Fibroblast of lung (primary cell): Measurements from ENCODE around the gene TTLL11. TPM values are rescaled to one million over a fixed set of nuclear protein-coding genes. Genes with fewer than 3 reads are reported as not detected.

Experiments
- DNase-seq, 2 donors: peaks; one replicate each; pipeline versions ENCODE4 v3.0.0 to v3.0.0-alpha.2; 2010; ENCODE audit warnings: low read depth in 2 of 2
- H2AFZ ChIP-seq: 2 replicates; pipeline ENCODE4 v1.5.1; 2012; ENCODE audit warnings: low read length, control low read depth, inconsistent platforms
- H3K27ac ChIP-seq: 2 replicates; pipeline ENCODE4 v1.5.1; 2011; ENCODE audit warnings: low read length, control low read depth; ENCODE audit not compliant: insufficient read depth
- H3K27me3 ChIP-seq: 2 replicates; pipeline ENCODE4 v1.5.1; 2011; ENCODE audit warnings: mild to moderate bottlenecking, low read length; ENCODE audit not compliant: control insufficient read depth, insufficient read depth
- H3K36me3 ChIP-seq: 2 replicates; pipeline ENCODE4 v1.5.1; 2011; ENCODE audit warnings: low read length; ENCODE audit not compliant: control insufficient read depth, insufficient read depth
- H3K4me1 ChIP-seq: 2 replicates; pipeline ENCODE4 v1.5.1; 2011; ENCODE audit warnings: low read length; ENCODE audit not compliant: control insufficient read depth, insufficient read depth; ENCODE audit errors: extremely low read depth
- H3K4me2 ChIP-seq: 2 replicates; pipeline ENCODE4 v1.5.1; 2011; ENCODE audit warnings: low read length, control low read depth; ENCODE audit not compliant: insufficient read depth; ENCODE audit errors: extremely low read depth
- H3K4me3 ChIP-seq, 4 experiments: fragments of 200-600 bp in 1 of 4; sonication (generic) in 1 of 4; replicated peaks in 1 of 4; 2 replicates each; pipeline ENCODE4 v1.5.1; 2011 to 2016; ENCODE audit warnings: low read length in 4 of 4, low read depth in 3 of 4, mild to moderate bottlenecking in 3 of 4, control low read depth in 2 of 4, inconsistent platforms in 1 of 4, mixed read lengths in 1 of 4; ENCODE audit not compliant: insufficient read depth in 1 of 4; ENCODE audit errors: control extremely low read depth in 1 of 4
- H3K79me2 ChIP-seq: 2 replicates; pipeline ENCODE4 v1.5.1; 2012; ENCODE audit warnings: mild to moderate bottlenecking, low read length, inconsistent platforms; ENCODE audit not compliant: control insufficient read depth, insufficient read depth
- H3K9ac ChIP-seq: 2 replicates; pipeline ENCODE4 v1.5.1; 2011; ENCODE audit warnings: mild to moderate bottlenecking, low read length, control low read depth; ENCODE audit not compliant: insufficient read depth
- H3K9me3 ChIP-seq: 2 replicates; pipeline ENCODE4 v1.5.1; 2012; ENCODE audit warnings: low read depth, low read length; ENCODE audit not compliant: control insufficient read depth, insufficient read depth
- H4K20me1 ChIP-seq: 2 replicates; pipeline ENCODE4 v1.5.1; 2011; ENCODE audit warnings: low read length; ENCODE audit not compliant: control insufficient read depth, insufficient read depth; ENCODE audit errors: extremely low read depth
- EZH2 ChIP-seq: IDR thresholded peaks from 2 replicates; pipeline ENCODE4 v1.5.1; 2012; ENCODE audit warnings: low read length, control low read depth, mild to moderate bottlenecking; ENCODE audit errors: missing control alignments
- polyA plus RNA-seq, 2 donors: library from polyadenylated mRNA; depleted of rRNA in 1 of 2; stranded (reverse) in 1 of 2; unstranded in 1 of 2; fragments of >200 nt; gene quantifications; 2 replicates each; pipeline ENCODE4 v1.2.1, GENCODE V29; 2011 to 2012; ENCODE audit warnings: missing spikeins in 1 of 2
- total RNA-seq: library from RNA; depleted of rRNA; stranded (reverse); fragments of >200 nt; gene quantifications from 2 replicates; pipeline ENCODE4 v1.2.1, GENCODE V29; 2014
- TF ChIP-seq, protein P1 (sequence below), 2 donors: IDR thresholded peaks in 1 of 2; conservative IDR thresholded peaks in 1 of 2; 1 replicate in 1 of 2; 2 replicates in 1 of 2; pipeline ENCODE4 v1.5.1; 2011 to 2012; ENCODE audit warnings: low read length in 2 of 2, control low read depth in 1 of 2, inconsistent platforms in 1 of 2, low read depth in 1 of 2, mild to moderate bottlenecking in 1 of 2

The TTLL11 gene
- total and polyA plus RNA-seq, 2 donors (not counting 1 experiment from before 2014, with no cell fraction given) = 3.9 to 4.8 TPM

DNA sequence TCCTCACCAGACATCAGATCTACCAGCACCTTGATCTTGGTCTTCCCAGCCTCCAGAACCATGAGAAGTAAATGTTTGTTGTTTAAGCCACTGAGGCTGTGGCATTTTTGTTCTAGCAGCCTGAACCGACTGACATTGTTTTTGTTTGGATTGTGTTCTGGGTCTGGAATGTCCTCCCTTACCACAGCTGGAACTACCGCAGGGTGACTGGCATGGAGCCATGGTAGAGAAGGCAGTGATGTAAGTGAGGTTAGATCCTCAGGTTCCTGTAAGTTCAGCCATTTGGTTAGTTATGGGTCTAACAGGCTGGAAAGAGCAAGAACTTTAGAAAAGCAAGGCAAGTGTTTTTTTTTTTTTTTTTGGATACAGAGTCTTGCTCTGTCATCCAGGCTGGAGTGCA lies 232.4 kb downstream of the TTLL11 start:
- no peak for TF ChIP-seq EZH2
- TF ChIP-seq, protein P1, sequence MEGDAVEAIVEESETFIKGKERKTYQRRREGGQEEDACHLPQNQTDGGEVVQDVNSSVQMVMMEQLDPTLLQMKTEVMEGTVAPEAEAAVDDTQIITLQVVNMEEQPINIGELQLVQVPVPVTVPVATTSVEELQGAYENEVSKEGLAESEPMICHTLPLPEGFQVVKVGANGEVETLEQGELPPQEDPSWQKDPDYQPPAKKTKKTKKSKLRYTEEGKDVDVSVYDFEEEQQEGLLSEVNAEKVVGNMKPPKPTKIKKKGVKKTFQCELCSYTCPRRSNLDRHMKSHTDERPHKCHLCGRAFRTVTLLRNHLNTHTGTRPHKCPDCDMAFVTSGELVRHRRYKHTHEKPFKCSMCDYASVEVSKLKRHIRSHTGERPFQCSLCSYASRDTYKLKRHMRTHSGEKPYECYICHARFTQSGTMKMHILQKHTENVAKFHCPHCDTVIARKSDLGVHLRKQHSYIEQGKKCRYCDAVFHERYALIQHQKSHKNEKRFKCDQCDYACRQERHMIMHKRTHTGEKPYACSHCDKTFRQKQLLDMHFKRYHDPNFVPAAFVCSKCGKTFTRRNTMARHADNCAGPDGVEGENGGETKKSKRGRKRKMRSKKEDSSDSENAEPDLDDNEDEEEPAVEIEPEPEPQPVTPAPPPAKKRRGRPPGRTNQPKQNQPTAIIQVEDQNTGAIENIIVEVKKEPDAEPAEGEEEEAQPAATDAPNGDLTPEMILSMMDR (conservative IDR thresholded peaks at IDR 0.05 in 1 of 2, IDR thresholded peaks at IDR 0.05 in 1 of 2; ENCODE audit: low read depth in 1 of 2, low read length in 2 of 2) = no peak
- H3K9me3 ChIP-seq = no peaks in the 10 kb centered on the region

GRCh38 chr9:121860213-121860612 lies 232.9 kb downstream of the TTLL11 start:
- H3K79me2 ChIP-seq = no peaks in the 10 kb centered on the region
- H3K27ac ChIP-seq = no peak overlapping the region

More for the DNA sequence above, 232.4 kb downstream of the TTLL11 start:
- Histone ChIP-seq H3K9ac (no peak overlapping the region), H3K27me3 (no peaks in the 10 kb centered on the region), H3K4me1 (no peaks in the 10 kb centered on the region), H3K36me3 (no peaks in the 10 kb centered on the region), H3K27ac (no peak overlapping the region), H3K4me3 (no peak overlapping the region), H2AFZ (no peak overlapping the region), H3K79me2 (no peaks in the 10 kb centered on the region), H3K4me2 (no peak overlapping the region), H4K20me1 (no peaks in the 10 kb centered on the region)
- peak; percentile 86 to 90 for DNase-seq

DNA sequence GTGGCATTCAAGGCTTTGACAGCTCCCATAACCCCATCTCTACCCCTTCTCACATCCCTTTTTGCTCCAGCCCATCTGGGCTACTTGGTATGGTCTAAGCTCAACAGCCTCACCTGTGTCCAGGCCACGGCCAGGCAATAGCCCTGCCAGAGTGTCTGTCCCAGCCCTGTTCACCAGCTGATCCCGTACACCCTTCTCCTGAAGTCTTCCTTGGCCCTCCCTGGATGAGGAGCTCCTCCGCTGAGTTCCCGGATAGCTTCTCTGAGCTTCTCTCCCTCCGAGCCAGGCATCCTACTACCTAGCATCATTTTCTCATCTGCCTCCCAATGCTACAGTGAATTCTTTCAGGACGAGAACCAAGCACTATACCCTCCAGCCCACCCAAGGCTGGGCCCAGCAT lies 233.5 kb downstream of the TTLL11 start:
- TF ChIP-seq, protein P1 (conservative IDR thresholded peaks at IDR 0.05 in 1 of 2, IDR thresholded peaks at IDR 0.05 in 1 of 2; ENCODE audit: low read depth in 1 of 2, low read length in 2 of 2) = no peak
- TF ChIP-seq EZH2 = no peak
- Histone ChIP-seq H3K4me3 (no peak overlapping the region), H3K4me2 (no peak overlapping the region), H3K9ac (no peak overlapping the region), H2AFZ (no peak overlapping the region), H3K27ac (no peak overlapping the region), H3K36me3 (no peaks in the 10 kb centered on the region), H3K27me3 (no peaks in the 10 kb centered on the region), H4K20me1 (no peaks in the 10 kb centered on the region), H3K4me1 (no peaks in the 10 kb centered on the region), H3K9me3 (no peaks in the 10 kb centered on the region), H3K79me2 (no peaks in the 10 kb centered on the region)
- no peak for DNase-seq

More at GRCh38 chr9:121860213-121860612, 232.9 kb downstream of the TTLL11 start:
- Histone ChIP-seq H4K20me1 (no peaks in the 10 kb centered on the region), H3K27me3 (no peaks in the 10 kb centered on the region), H3K9me3 (no peaks in the 10 kb centered on the region), H3K36me3 (no peaks in the 10 kb centered on the region), H3K4me1 (no peaks in the 10 kb centered on the region), H2AFZ (no peak overlapping the region), H3K9ac (no peak overlapping the region), H3K4me3 (no peak overlapping the region), H3K4me2 (no peak overlapping the region)
- no peak for DNase-seq
- TF ChIP-seq, protein P1 (conservative IDR thresholded peaks at IDR 0.05 in 1 of 2, IDR thresholded peaks at IDR 0.05 in 1 of 2; ENCODE audit: low read depth in 1 of 2, low read length in 2 of 2) = no peak
- no peak for TF ChIP-seq EZH2
